Chondrocyte (in vitro differentiated cells): Measurements from ENCODE around the gene KANSL3. TPM values are rescaled to one million over a fixed set of nuclear protein-coding genes. Genes with fewer than 3 reads are reported as not detected.
A peak's percentile ranks its signal among the peaks of the same experiment; 100 is the strongest.

Source experiments
- DNase-seq: peaks from one replicate; pipeline ENCODE4 v3.0.0; 2021; ENCODE audit warnings: mixed read lengths, low spot score
- H3K27ac Mint-ChIP-seq: one replicate; pipeline ENCODE4 v1.8.0; 2021; ENCODE audit warnings: mild to moderate bottlenecking, moderate library complexity, mixed read lengths; ENCODE audit not compliant: unreplicated experiment
- H3K27me3 Mint-ChIP-seq: 2 replicates; pipeline ENCODE4 v1.8.0; 2021; ENCODE audit warnings: low read depth, mixed read lengths
- H3K36me3 Mint-ChIP-seq: 2 replicates; pipeline ENCODE4 v1.8.0; 2021; ENCODE audit warnings: low read depth, mixed read lengths
- H3K4me1 Mint-ChIP-seq: 2 replicates; pipeline ENCODE4 v1.8.0; 2021; ENCODE audit warnings: low read depth, mild to moderate bottlenecking, mixed read lengths
- H3K4me3 Mint-ChIP-seq: one replicate; pipeline ENCODE4 v1.8.0; 2021; ENCODE audit warnings: mild to moderate bottlenecking, moderate library complexity, mixed read lengths; ENCODE audit not compliant: unreplicated experiment
- H3K9me3 Mint-ChIP-seq: 2 replicates; pipeline ENCODE4 v1.8.0; 2021; ENCODE audit warnings: low read depth, mixed read lengths
- CTCF ChIP-seq: fragments of 200-600 bp; sonication (generic); IDR thresholded peaks from 2 replicates; pipeline ENCODE4 v1.5.0; 2021; ENCODE audit warnings: antibody characterized with exemption, mild to moderate bottlenecking, moderate library complexity
- total RNA-seq: library from RNA; stranded (reverse); gene quantifications from 3 replicates; pipeline ENCODE4 v1.2.1, GENCODE V29; 2021

The KANSL3 gene
- total RNA-seq, 1 donor from 2014 or later = 32.6 TPM

GRCh38 chr2:96642564-96643360 is 4.7 kb upstream of the KANSL3 start, which contains the start of gene FER1L5:
Gene FER1L5 (plus strand): TSS chr2:96642764. CDS start chr2:96642837, 73 bp downstream.
- Mint-ChIP-seq H3K27ac (no peak within 1 kb of the TSS), H3K4me1 (peaks cover 2% of the 10 kb centered on the region), H3K9me3 (no peaks in the 10 kb centered on the region), H3K4me3 (no peak within 1 kb of the TSS), H3K36me3 (no peaks in the 10 kb centered on the region), H3K27me3 (no peaks in the 10 kb centered on the region)
- no peak for DNase-seq
- no peak for TF ChIP-seq CTCF

GRCh38 chr2:96637385-96638143 is 548 bp downstream of the KANSL3 start:
- TF ChIP-seq CTCF = no peak
- Mint-ChIP-seq H3K36me3 (peaks cover 6% of the 10 kb centered on the region), H3K27ac (peak overlapping the region; percentile 83), H3K4me1 (peaks cover 34% of the 10 kb centered on the region), H3K9me3 (no peaks in the 10 kb centered on the region), H3K4me3 (peak overlapping the region; percentile 92), H3K27me3 (no peaks in the 10 kb centered on the region)
- no peak for DNase-seq

GRCh38 chr2:96636551-96637171 is 1.5 kb downstream of the KANSL3 start:
- no peak for DNase-seq
- TF ChIP-seq CTCF = no peak
- Mint-ChIP-seq H3K4me3 (peak overlapping the region; percentile 92), H3K36me3 (peaks cover 6% of the 10 kb centered on the region), H3K9me3 (no peaks in the 10 kb centered on the region), H3K4me1 (peaks cover 39% of the 10 kb centered on the region), H3K27me3 (no peaks in the 10 kb centered on the region), H3K27ac (peak overlapping the region; percentile 0)

- no peak for TF ChIP-seq CTCF
These were observed 4.5 kb downstream of the KANSL3 start for GRCh38 chr2:96633641-96634040.

GRCh38 chr2:96631804-96632435 is 6.2 kb downstream of the KANSL3 start:
- Mint-ChIP-seq H3K27me3 (no peaks in the 10 kb centered on the region), H3K4me3 (no peak overlapping the region), H3K4me1 (peaks cover 40% of the 10 kb centered on the region), H3K27ac (peak overlapping the region; percentile 41), H3K9me3 (no peaks in the 10 kb centered on the region), H3K36me3 (peaks cover 21% of the 10 kb centered on the region)
- no peak for DNase-seq
- TF ChIP-seq CTCF = no peak

More at GRCh38 chr2:96633641-96634040, 4.5 kb downstream of the KANSL3 start:
- Mint-ChIP-seq H3K4me1 (peaks cover 42% of the 10 kb centered on the region), H3K36me3 (peaks cover 20% of the 10 kb centered on the region), H3K27ac (no peak overlapping the region), H3K27me3 (no peaks in the 10 kb centered on the region), H3K9me3 (no peaks in the 10 kb centered on the region), H3K4me3 (no peak overlapping the region)
- DNase-seq = no peak
